H1 (cell line): ENCODE data around the gene HIVEP2. TPM values are rescaled to one million over a fixed set of nuclear protein-coding genes. Genes with fewer than 3 reads are reported as not detected.

ENCODE experiments used
- CTCF ChIA-PET: fragments of 300-600 bp; sonication (Branson Sonifier 250); formaldehyde crosslinking; loops from one replicate; lab custom pipeline; 2021; ENCODE audit not compliant: partially characterized antibody; lab: Charles Lee
- POLR2A ChIA-PET: fragments of 300-600 bp; sonication (Branson Sonifier 250); formaldehyde crosslinking; loops from one replicate; lab custom pipeline; 2021; ENCODE audit warnings: inconsistent platforms; ENCODE audit not compliant: partially characterized antibody; lab: Charles Lee
- DNase-seq, 2 experiments: peaks; one replicate each; pipeline versions ENCODE4 v3.0.0 to v3.0.0-alpha.2; 2010 to 2022; ENCODE audit warnings: low spot score in 2 of 2, low read depth in 1 of 2, mixed read lengths in 1 of 2
- FAIRE-seq: peaks from 2 replicates; lab custom pipeline; 2011; peaks lifted over from hg19 to GRCh38; lab: Jason Lieb, UNC
- H2AFZ ChIP-seq: 2 replicates; pipeline ENCODE4 v1.8.1; 2012; ENCODE audit warnings: low read length, inconsistent platforms
- H2AK5ac ChIP-seq: 2 replicates; pipeline ENCODE4 v1.6.1; 2013; ENCODE audit warnings: low read depth, low read length
- H2BK120ac ChIP-seq: replicated peaks from 2 replicates; pipeline ENCODE3; 2013; ENCODE audit warnings: low read depth, low read length, inconsistent platforms
- H2BK12ac ChIP-seq: 2 replicates; pipeline ENCODE4 v1.6.1; 2013; ENCODE audit warnings: low read depth, low read length
- H2BK15ac ChIP-seq: 2 replicates; pipeline ENCODE4 v1.6.1; 2013; ENCODE audit warnings: low read length
- H2BK20ac ChIP-seq: 2 replicates; pipeline ENCODE4 v1.6.1; 2013; ENCODE audit warnings: low read length
- H2BK5ac ChIP-seq: 2 replicates; pipeline ENCODE4 v1.6.1; 2013; ENCODE audit warnings: low read depth, low read length
- H3K14ac ChIP-seq: 2 replicates; pipeline ENCODE4 v1.6.1; 2013; ENCODE audit warnings: inconsistent platforms; ENCODE audit not compliant: insufficient read length
- H3K18ac ChIP-seq: 2 replicates; pipeline ENCODE4 v1.6.1; 2013; ENCODE audit warnings: low read length; ENCODE audit errors: extremely low read depth
- H3K23ac ChIP-seq: 2 replicates; pipeline ENCODE4 v1.6.1; 2013; ENCODE audit warnings: inconsistent platforms; ENCODE audit not compliant: insufficient read length
- H3K23me2 ChIP-seq: 2 replicates; pipeline ENCODE4 v1.6.1; 2013; ENCODE audit warnings: low read depth, low read length
- H3K27ac ChIP-seq: 2 replicates; pipeline ENCODE4 v1.6.1; 2011; ENCODE audit warnings: low read depth, low read length, inconsistent platforms
- H3K27me3 ChIP-seq, 4 experiments: replicated peaks in 1 of 4; 1 replicate in 1 of 4; 2 replicates in 3 of 4; pipeline versions ENCODE4 v1.6.1 to v1.8.1; 2011 to 2013; ENCODE audit warnings: low read length in 3 of 4, mild to moderate bottlenecking in 3 of 4, inconsistent platforms in 2 of 4, mixed read lengths in 2 of 4, moderate library complexity in 1 of 4; ENCODE audit not compliant: control insufficient read depth in 3 of 4, insufficient read depth in 3 of 4; ENCODE audit errors: extremely low read depth in 1 of 4
- H3K36me3 ChIP-seq, 4 experiments: 2 replicates each; pipeline versions ENCODE4 v1.6.1 to v1.8.1; 2011 to 2013; ENCODE audit warnings: mild to moderate bottlenecking in 4 of 4, low read length in 3 of 4, moderate library complexity in 2 of 4, control low read depth in 1 of 4, inconsistent platforms in 1 of 4; ENCODE audit not compliant: insufficient read depth in 4 of 4, control insufficient read depth in 2 of 4
- H3K4ac ChIP-seq: replicated peaks from 2 replicates; pipeline ENCODE3; 2013; ENCODE audit warnings: low read length, low read depth, mixed read lengths, inconsistent platforms; ENCODE audit not compliant: insufficient read length
- H3K4me1 ChIP-seq, 4 experiments: replicated peaks in 1 of 4; 1 replicate in 1 of 4; 2 replicates in 3 of 4; pipeline versions ENCODE4 v1.6.1 to v1.8.1; 2011 to 2013; ENCODE audit warnings: low read length in 3 of 4, inconsistent platforms in 2 of 4, mixed read lengths in 1 of 4; ENCODE audit not compliant: insufficient read depth in 4 of 4, control insufficient read depth in 3 of 4
- H3K4me2 ChIP-seq, 2 experiments: 2 replicates each; pipeline versions ENCODE4 v1.6.1 to v1.8.1; 2011 to 2013; ENCODE audit warnings: low read depth in 2 of 2, low read length in 2 of 2, control low read depth in 1 of 2, inconsistent platforms in 1 of 2, mild to moderate bottlenecking in 1 of 2; ENCODE audit not compliant: insufficient read depth in 1 of 2
- H3K4me3 ChIP-seq, 4 experiments: fragments of 200-600, 300-600 bp in 1 of 4; sonication (generic), shearing (Covaris generic), sonication (Bioruptor Twin) in 1 of 4; 2 replicates each; pipeline versions ENCODE4 v1.5.1 to v1.8.1; 2011 to 2016; ENCODE audit warnings: low read length in 4 of 4, low read depth in 3 of 4, control low read depth in 2 of 4, inconsistent platforms in 2 of 4, mild to moderate bottlenecking in 2 of 4, mixed read lengths in 1 of 4, moderate library complexity in 1 of 4; ENCODE audit not compliant: insufficient read depth in 2 of 4; ENCODE audit errors: extremely low read depth in 1 of 4
- H3K56ac ChIP-seq: replicated peaks from 2 replicates; pipeline ENCODE3; 2013; ENCODE audit warnings: low read depth, mild to moderate bottlenecking, mixed read lengths, low read length, inconsistent platforms; ENCODE audit not compliant: insufficient read length
- H3K79me1 ChIP-seq: 2 replicates; pipeline ENCODE4 v1.6.1; 2013; ENCODE audit warnings: low read depth, low read length, control low read depth
- H3K79me2 ChIP-seq, 2 experiments: 2 replicates each; pipeline versions ENCODE4 v1.6.1 to v1.8.1; 2012 to 2013; ENCODE audit warnings: low read length in 2 of 2, mild to moderate bottlenecking in 2 of 2, inconsistent platforms in 1 of 2; ENCODE audit not compliant: insufficient read depth in 2 of 2, control insufficient read depth in 1 of 2
- H3K9ac ChIP-seq, 4 experiments: replicated peaks in 1 of 4; 1 replicate in 1 of 4; 2 replicates in 3 of 4; pipeline versions ENCODE4 v1.6.1 to v1.8.1; 2011 to 2013; ENCODE audit warnings: low read depth in 3 of 4, low read length in 3 of 4, control low read depth in 2 of 4, mild to moderate bottlenecking in 2 of 4, moderate library complexity in 2 of 4, inconsistent platforms in 1 of 4; ENCODE audit errors: extremely low read depth in 1 of 4
- H3K9me3 ChIP-seq, 2 experiments: 2 replicates each; pipeline versions ENCODE4 v1.6.1 to v1.8.1; 2012 to 2013; ENCODE audit warnings: mild to moderate bottlenecking in 2 of 2, moderate library complexity in 2 of 2, control low read depth in 1 of 2, inconsistent platforms in 1 of 2, low read depth in 1 of 2, low read length in 1 of 2, mixed read lengths in 1 of 2; ENCODE audit not compliant: insufficient read depth in 2 of 2
- H4K20me1 ChIP-seq, 2 experiments: replicated peaks in 1 of 2; 2 replicates each; pipeline versions ENCODE3 to v1.8.1; 2011 to 2013; ENCODE audit warnings: inconsistent platforms in 2 of 2, low read length in 2 of 2, mild to moderate bottlenecking in 1 of 2; ENCODE audit not compliant: insufficient read depth in 2 of 2, control insufficient read depth in 1 of 2
- H4K5ac ChIP-seq: 2 replicates; pipeline ENCODE4 v1.6.1; 2013; ENCODE audit warnings: low read length, low read depth, mixed read lengths, inconsistent platforms; ENCODE audit not compliant: insufficient read length
- H4K8ac ChIP-seq: 2 replicates; pipeline ENCODE4 v1.8.0; 2013; ENCODE audit warnings: mild to moderate bottlenecking, moderate library complexity, low read length, inconsistent platforms; ENCODE audit not compliant: insufficient read depth; ENCODE audit errors: extremely low read depth
- H4K91ac ChIP-seq: replicated peaks from 2 replicates; pipeline ENCODE3; 2013; ENCODE audit warnings: low read length, mixed read lengths, inconsistent platforms; ENCODE audit not compliant: insufficient read length
- BACH1 ChIP-seq: IDR thresholded peaks from 2 replicates; pipeline ENCODE4 v1.6.1; 2012; ENCODE audit warnings: low read length, improper control_type of control experiment
- BCL11A ChIP-seq, 2 experiments: IDR thresholded peaks; one replicate each; pipeline ENCODE4 v1.6.1; 2011; ENCODE audit warnings: low read depth in 2 of 2, low read length in 2 of 2, mild to moderate bottlenecking in 2 of 2
- FOSL1 ChIP-seq: IDR thresholded peaks from 2 replicates; pipeline ENCODE4 v1.6.1; 2011; ENCODE audit warnings: mild to moderate bottlenecking, low read depth, low read length, moderate library complexity; ENCODE audit not compliant: insufficient read depth
- KDM1A ChIP-seq: fragments of 200-600, 300-600 bp; sonication (generic); IDR thresholded peaks from 2 replicates; pipeline ENCODE4 v1.7.1; 2016; ENCODE audit warnings: mild to moderate bottlenecking, low read length, borderline replicate concordance
- NANOG ChIP-seq: IDR thresholded peaks from 2 replicates; pipeline ENCODE4 v1.6.1; 2011; ENCODE audit warnings: low read length, low read depth, mild to moderate bottlenecking, inconsistent platforms; ENCODE audit not compliant: insufficient read depth, poor library complexity, severe bottlenecking
- POLR2A ChIP-seq, 2 experiments: IDR thresholded peaks; 1 replicate in 1 of 2; 2 replicates in 1 of 2; pipeline ENCODE4 v1.6.1; 2011; ENCODE audit warnings: low read depth in 2 of 2, low read length in 2 of 2, mild to moderate bottlenecking in 2 of 2; ENCODE audit errors: control extremely low read depth in 1 of 2
- POLR2AphosphoS5 ChIP-seq: IDR thresholded peaks from 2 replicates; pipeline ENCODE4 v1.6.1; 2011; ENCODE audit warnings: low read depth, low read length
- RAD21 ChIP-seq, 2 experiments: IDR thresholded peaks in 1 of 2; conservative IDR thresholded peaks in 1 of 2; 2 replicates each; pipeline ENCODE4 v1.6.1; 2011; ENCODE audit warnings: low read depth in 2 of 2, low read length in 2 of 2, improper control_type of control experiment in 1 of 2, inconsistent platforms in 1 of 2, mild to moderate bottlenecking in 1 of 2, moderate library complexity in 1 of 2
- RXRA ChIP-seq: IDR thresholded peaks from 2 replicates; pipeline ENCODE4 v1.6.1; 2011; ENCODE audit warnings: low read depth, mild to moderate bottlenecking, low read length, moderate library complexity; ENCODE audit not compliant: insufficient read depth
- SIN3A ChIP-seq, 2 experiments: IDR thresholded peaks in 1 of 2; conservative IDR thresholded peaks in 1 of 2; 2 replicates each; pipeline ENCODE4 v1.6.1; 2011 to 2012; ENCODE audit warnings: low read length in 2 of 2, improper control_type of control experiment in 1 of 2, low read depth in 1 of 2, mild to moderate bottlenecking in 1 of 2
- WGBS, 2 experiments: shearing (Covaris generic) in 1 of 2; methylation state at CpG; one replicate each; pipeline versions ENCODE4 v1.1.6 to v1.1.7; 2013 to 2015; ENCODE audit warnings: low lambda C conversion rate in 2 of 2, mixed read lengths in 2 of 2, inconsistent platforms in 1 of 2, low coverage in 1 of 2, missing lambda C conversion rate in 1 of 2; ENCODE audit not compliant: insufficient replicate concordance in 2 of 2, insufficient coverage in 1 of 2, insufficient read length in 1 of 2; ENCODE audit errors: extremely low coverage in 1 of 2, missing lambda C conversion rate in 1 of 2; 5-methylcytosine and 5-hydroxymethylcytosine counted together
- polyA plus RNA-seq, 7 experiments: library from polyadenylated mRNA; depleted of rRNA in 3 of 7; stranded (reverse) in 5 of 7; unstranded in 2 of 7; fragments of >200 nt in 5 of 7; fragments of 200-250 nt in 2 of 7; gene quantifications; 1 replicate in 5 of 7; 2 replicates in 1 of 7; 4 replicates in 1 of 7; pipeline versions ENCODE4 v1.2.1 to v1.2.3, GENCODE V29; 2011 to 2013; ENCODE audit warnings: missing spikeins in 2 of 7, mixed read lengths in 2 of 7
- total RNA-seq: library from RNA; stranded (reverse); fragmentation: NEBNext Ultra II Directional; extraction: Animal tissue kit (Norgen Biotek cat#: 25700); gene quantifications from 2 replicates; pipeline ENCODE4 v1.2.1, GENCODE V29; 2021

The HIVEP2 gene
- total and polyA plus RNA-seq, 2 of the 8 experiments (the other 6 are each of a cell fraction or from before 2014, with no cell fraction given): 2.2 to 6.1 TPM

DNA sequence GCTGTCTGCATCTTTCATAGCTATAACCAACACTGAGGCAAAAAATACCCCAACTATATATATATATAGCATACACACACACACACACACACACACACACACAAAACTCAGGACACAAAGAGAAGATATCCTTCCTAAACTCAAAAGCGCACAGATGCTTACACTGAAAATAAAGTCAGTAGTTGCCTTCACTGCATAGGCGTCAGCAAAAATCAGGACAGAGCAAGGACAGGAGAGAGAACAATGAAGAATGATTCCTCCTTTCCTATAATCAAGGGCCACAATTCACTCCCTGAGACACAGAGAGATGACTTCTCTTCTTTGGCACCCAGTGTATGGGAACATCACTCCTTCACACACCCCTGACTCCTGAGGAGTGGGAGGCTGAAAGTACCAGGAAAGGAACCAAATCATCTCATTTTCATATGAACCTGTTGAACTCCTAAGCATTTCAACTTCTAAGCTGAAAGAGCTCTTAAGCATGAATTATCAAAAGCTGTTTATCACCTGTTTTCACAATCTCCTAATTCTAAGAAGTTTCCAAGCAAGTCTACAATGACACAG lies 141.4 kb downstream of the HIVEP2 start:
- Histone ChIP-seq H3K4me2 (no peak overlapping the region), H2AK5ac (no peak overlapping the region), H3K4me3 (no peak overlapping the region), H2BK20ac (no peak overlapping the region), H3K9me3 (no peaks in the 10 kb centered on the region), H3K4ac (no peak overlapping the region), H3K79me2 (no peaks in the 10 kb centered on the region), H2BK5ac (no peak overlapping the region), H2BK120ac (no peak overlapping the region), H3K27me3 (peaks cover 0 to 1% (median 0%) of the 10 kb centered on the region in 4 experiments; a peak in 1 of 7 replicates), H3K9ac (no peak overlapping the region), H3K36me3 (no peaks in the 10 kb centered on the region; a peak in 1 of 8 replicates), H4K8ac (no peak overlapping the region), H4K5ac (no peak overlapping the region), H2BK15ac (no peak overlapping the region), H4K20me1 (no peaks in the 10 kb centered on the region)
- POLR2A ChIA-PET: interaction anchor here (1.7 kb wide), 1 partner anchor 16 kb away, joined by 4 read pairs; no protein-coding TSS in a partner anchor
- DNase-seq: no peak
- TF ChIP-seq POLR2AphosphoS5 (no peak), SIN3A (conservative IDR thresholded peaks at IDR 0.05 in 1 of 2, IDR thresholded peaks at IDR 0.05 in 1 of 2; ENCODE audit: low read depth in 1 of 2, low read length in 2 of 2) (no peak), FOSL1 (no peak), POLR2A (IDR thresholded peaks at IDR 0.05; ENCODE audit: control extremely low read depth in 1 of 2, low read depth in 2 of 2, low read length in 2 of 2) (no peak), RXRA (no peak), RAD21 (IDR thresholded peaks at IDR 0.05 in 1 of 2, conservative IDR thresholded peaks at IDR 0.05 in 1 of 2; ENCODE audit: low read depth in 2 of 2, low read length in 2 of 2) (no peak), NANOG (no peak), BACH1 (no peak), BCL11A (IDR thresholded peaks at IDR 0.05; ENCODE audit: low read depth in 2 of 2, low read length in 2 of 2) (no peak), KDM1A (no peak)
- TF ChIP-seq, all 59 proteins: peak for 0
- 85% methylated on average over 2 of the region's 2 CpGs; no CpG with 5 or more reads in 1 of the 2 experiments for WGBS, 2 experiments
- Histone ChIP-seq H3K27ac (no peak overlapping the region), H2AFZ (no peak overlapping the region), H3K79me1 (no peaks in the 10 kb centered on the region), H2BK12ac (no peak overlapping the region), H3K56ac (no peak overlapping the region), H3K23ac (no peak overlapping the region), H3K23me2 (peaks cover under 1% of the 10 kb centered on the region; the same call in 1 of the 2 replicates), H3K18ac (no peak overlapping the region), H3K14ac (no peak overlapping the region), H3K4me1 (peaks cover 0 to 4% (median 0%) of the 10 kb centered on the region in 4 experiments; a peak in 2 of 7 replicates), H4K91ac (no peak overlapping the region)
- CTCF ChIA-PET: interaction anchor here (0.6 to 4.4 kb wide), 3 partner anchors 12 to 1142 kb away, joined by 3 to 13 read pairs (median 4); no protein-coding TSS in a partner anchor
- no peak for FAIRE-seq
